GM18526 (cell line): ENCODE measurements around the gene CUL7.

Experiments used
- POLR2A ChIP-seq: IDR thresholded peaks from 3 replicates; pipeline ENCODE4 v1.6.1; 2011; ENCODE audit not compliant: insufficient read length; ENCODE audit errors: extremely low read depth

Gene CUL7

GRCh38 chr6:43053545-43054205, at the start of gene CUL7:
CUL7 (minus strand) TSS chr6:43053851; CDS start chr6:43052788, 1,063 bp downstream.
- TF ChIP-seq POLR2A, result peak; percentile 89

- TF ChIP-seq POLR2A, result no peak
These were observed 47.8 kb upstream of the CUL7 start for GRCh38 chr6:43101497-43101896.

- TF ChIP-seq POLR2A, result no peak
These were observed 43.9 kb upstream of the CUL7 start for GRCh38 chr6:43097502-43097901.

DNA sequence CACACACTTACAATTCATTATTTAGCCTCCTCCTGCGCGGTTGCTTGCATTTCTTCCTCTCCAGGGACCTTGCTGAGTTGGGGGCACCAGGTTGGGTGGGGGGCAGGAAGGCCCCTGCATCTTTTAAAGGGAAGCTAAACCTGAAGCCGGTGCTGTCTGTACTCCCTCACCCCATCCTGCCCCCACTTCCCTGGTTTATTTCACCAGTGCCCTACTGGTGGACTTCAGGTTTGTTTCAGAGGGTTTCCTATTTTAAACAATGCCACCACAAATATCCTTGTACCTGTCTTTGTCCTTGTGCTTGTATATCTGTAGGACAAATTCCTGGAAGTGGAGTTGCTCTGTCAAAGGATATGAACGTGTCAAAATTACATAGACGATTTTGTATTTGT, 43.4 kb upstream of the CUL7 start:
- no peak for TF ChIP-seq POLR2A

- TF ChIP-seq POLR2A, result peak; percentile 13
These were observed 42.9 kb upstream of the CUL7 start for GRCh38 chr6:43096451-43097097.

- TF ChIP-seq POLR2A, result no peak
These were observed 42.3 kb upstream of the CUL7 start for GRCh38 chr6:43095939-43096338.

DNA sequence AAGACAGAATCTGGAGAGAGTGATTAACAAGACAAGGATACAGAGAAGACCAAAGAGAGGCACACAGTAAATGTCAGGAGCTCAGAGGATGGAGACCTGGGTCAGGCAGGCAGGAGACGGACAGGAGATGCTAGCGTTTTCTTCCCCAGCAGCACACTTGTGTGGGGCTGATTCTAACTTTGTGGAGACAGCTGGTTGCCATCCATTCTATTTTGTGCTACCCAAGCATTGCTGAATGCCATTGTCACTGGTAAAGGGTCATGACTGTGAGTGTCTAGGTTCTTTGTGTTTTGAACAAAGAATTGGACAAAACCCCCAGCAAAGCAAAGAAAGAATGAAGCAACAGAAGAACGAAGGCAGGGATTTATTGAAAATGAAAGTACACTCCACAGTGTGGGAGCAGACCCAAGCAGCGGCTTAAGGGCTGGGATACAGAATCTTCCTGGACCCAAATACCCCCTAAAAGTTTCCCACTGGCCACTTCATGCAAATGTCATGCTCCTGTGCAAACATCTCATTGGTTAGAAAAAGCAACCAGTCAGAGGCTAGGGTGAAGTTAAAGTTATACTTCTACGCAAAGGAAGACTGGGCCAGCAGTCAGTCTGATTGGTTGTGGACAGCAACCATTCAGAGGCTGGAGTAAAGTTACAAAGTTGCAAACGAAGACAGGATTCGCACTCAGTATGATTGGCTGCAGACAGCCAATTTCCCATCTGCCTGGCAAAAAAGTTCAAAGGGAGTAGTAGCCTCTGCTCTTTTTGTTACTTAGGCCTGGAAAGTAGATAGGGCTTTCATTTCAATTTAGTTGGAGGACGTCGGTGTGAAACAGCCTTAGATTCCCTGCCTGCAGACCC, 40.0 kb upstream of the CUL7 start:
- TF ChIP-seq POLR2A, result no peak

DNA sequence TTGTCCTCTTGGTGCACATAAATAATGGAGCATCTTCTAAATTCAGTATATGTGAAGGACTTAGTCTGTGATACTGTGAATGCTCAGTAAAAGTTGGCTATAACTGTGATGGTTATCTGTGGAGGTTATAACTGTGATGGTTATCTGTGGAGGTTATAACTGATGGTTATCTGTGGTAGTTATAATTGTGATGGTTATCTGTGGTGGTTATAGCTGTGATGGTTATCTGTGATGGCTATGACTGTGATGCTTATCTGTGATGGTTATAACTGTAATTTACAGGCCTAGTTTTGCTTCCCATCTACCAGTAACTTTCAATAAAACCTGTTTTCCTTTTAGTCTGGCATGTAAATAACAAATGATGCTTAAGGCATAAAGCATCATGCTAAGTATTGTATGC, 39.0 kb upstream of the CUL7 start:
- no peak for TF ChIP-seq POLR2A

GRCh38 chr6:43091436-43091991, 37.9 kb upstream of the CUL7 start:
- TF ChIP-seq POLR2A, result no peak

GRCh38 chr6:43091020-43091419, 37.4 kb upstream of the CUL7 start:
- no peak for TF ChIP-seq POLR2A

GRCh38 chr6:43090559-43090956, 36.9 kb upstream of the CUL7 start:
- TF ChIP-seq POLR2A, result no peak

- TF ChIP-seq POLR2A, result no peak
These were observed 36.4 kb upstream of the CUL7 start for GRCh38 chr6:43089874-43090558.

DNA sequence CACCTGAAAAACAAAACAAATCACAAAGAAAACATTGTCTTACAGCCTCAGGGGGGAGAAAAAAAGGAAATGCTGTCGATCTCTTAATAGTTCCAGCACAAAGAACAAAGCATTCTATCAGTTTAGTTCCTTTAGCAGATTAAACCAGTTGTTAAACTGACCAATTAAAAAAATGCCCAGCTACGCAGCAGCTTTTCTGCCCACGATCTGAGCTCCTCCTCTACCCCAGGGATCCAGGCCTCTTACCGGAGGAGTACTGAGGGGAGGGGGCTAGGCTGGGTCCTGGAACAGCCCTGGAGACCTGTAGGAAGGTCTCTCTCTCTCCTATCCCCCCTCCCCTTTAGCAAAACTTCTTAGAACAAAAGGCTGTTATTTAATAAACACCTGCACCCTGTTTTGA, 35.8 kb upstream of the CUL7 start:
- TF ChIP-seq POLR2A, result no peak

DNA sequence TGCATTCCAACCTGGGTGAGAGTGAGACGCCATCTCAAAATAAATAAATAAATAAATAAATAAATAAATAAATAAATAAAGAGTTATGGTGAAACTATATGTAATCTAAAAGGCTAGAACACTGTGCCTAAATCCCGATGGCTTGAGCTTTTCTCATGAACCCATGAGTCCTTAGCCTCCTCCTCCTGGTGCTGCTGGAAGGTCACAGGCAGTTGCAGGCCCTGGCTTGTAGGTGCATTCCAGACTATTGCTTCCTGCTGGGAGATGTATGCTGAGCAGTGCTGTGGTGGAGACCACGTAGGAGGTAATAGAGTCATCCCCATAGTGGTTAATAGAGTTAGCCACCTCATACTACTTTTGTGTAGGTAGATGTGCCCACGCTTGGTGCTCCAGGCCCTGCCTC, 35.0 kb upstream of the CUL7 start:
- no peak for TF ChIP-seq POLR2A

DNA sequence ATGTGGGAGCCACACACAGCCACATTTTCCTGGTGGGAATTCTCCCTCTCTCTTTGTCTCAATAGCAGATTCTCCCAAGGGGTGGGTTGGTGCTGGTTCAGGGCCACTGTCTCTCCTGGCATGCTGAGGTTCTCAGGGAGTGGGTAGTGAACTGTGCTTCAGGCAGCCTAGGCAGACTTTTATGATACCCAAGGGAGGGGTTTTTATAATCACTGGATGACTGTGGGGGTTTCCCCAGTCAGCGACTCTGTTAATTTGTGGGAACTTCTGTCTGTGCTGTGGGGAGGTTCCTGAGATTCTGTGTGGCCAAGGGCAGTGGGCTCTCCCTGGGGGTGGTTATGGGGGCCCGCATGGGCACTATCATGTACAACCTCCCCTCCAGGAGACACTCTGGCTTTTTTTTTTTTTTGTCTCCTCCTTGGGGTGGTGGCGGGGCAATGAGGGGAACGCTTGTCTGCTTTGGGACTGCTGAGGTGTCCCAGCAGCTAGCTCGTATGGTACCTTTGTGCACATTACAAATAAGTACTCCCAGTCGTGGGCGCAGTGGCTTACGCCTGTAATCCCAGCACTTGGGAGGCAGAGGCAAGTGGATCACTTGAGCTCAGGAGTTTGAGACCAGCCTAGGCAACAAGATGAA, 32.5 kb upstream of the CUL7 start:
- TF ChIP-seq POLR2A, result no peak
